ENCODE data around the gene HNMT.

DNA sequence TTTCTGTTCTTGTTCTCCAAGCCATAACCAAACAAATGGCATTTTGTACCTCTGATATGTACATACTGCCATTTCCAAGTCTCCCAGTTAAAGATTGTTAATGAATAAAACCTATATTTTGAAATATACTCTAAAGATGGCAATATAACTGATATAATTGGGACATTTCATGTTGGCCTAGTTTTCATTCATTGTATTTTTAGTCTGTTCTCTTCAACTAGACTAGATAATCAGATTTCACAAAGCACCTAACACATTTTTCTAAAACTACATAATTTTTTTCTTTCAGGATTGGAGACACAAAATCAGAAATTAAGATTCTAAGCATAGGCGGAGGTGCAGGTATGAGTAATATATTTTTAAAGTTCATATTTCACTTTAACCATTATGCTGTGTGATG lies 5.6 kb downstream of the HNMT start:
- TF ChIP-seq BACH2 (CRISPR knock-in tag; IDR thresholded peaks at IDR 0.05; ENCODE audit: borderline replicate concordance) (no peak), ZFP3 (CRISPR knock-in tag; IDR thresholded peaks at IDR 0.05) (no peak), TCF4 (CRISPR knock-in tag; IDR thresholded peaks at IDR 0.05; ENCODE audit: borderline replicate concordance) (no peak)

All from SK-N-SH treated with all-trans-retinoic acid at 6 μM for 48 hours (cell line).